OCI-LY1 (cell line): Measurements from ENCODE around the gene ARHGEF37.

ENCODE experiments used
- H2AFZ ChIP-seq: fragments of 200-600 bp; sonication (generic), shearing (Covaris generic); 2 replicates; pipeline ENCODE4 v1.6.0; 2014; ENCODE audit warnings: antibody characterized with exemption, mild to moderate bottlenecking, low read length
- H3F3A ChIP-seq: fragments of 200-600 bp; sonication (generic), shearing (Covaris generic); 2 replicates; pipeline ENCODE4 v1.6.0; 2014; ENCODE audit warnings: mild to moderate bottlenecking, antibody characterized with exemption, low read length, moderate library complexity; ENCODE audit not compliant: insufficient read depth
- H3K27ac ChIP-seq: fragments of 200-600 bp; sonication (generic); 2 replicates; pipeline ENCODE4 v1.5.1; 2014; ENCODE audit warnings: low read length, mixed run types, mild to moderate bottlenecking, low read depth; ENCODE audit not compliant: poor library complexity, severe bottlenecking
- H3K27me3 ChIP-seq: fragments of 200-600 bp; sonication (generic); 2 replicates; pipeline ENCODE4 v1.6.0; 2014; ENCODE audit warnings: antibody characterized with exemption, mild to moderate bottlenecking, low read length, moderate library complexity; ENCODE audit not compliant: insufficient read depth
- H3K36me3 ChIP-seq: fragments of 200-600 bp; sonication (generic); 2 replicates; pipeline ENCODE4 v1.6.1; 2014; ENCODE audit warnings: mild to moderate bottlenecking, antibody characterized with exemption, low read length, moderate library complexity, mixed read lengths; ENCODE audit not compliant: insufficient read depth
- H3K4me1 ChIP-seq: fragments of 200-600 bp; sonication (generic); 2 replicates; pipeline ENCODE4 v1.5.1; 2014; ENCODE audit warnings: mild to moderate bottlenecking, low read length, moderate library complexity; ENCODE audit not compliant: insufficient read depth, severe bottlenecking
- H3K4me2 ChIP-seq: fragments of 200-600 bp; sonication (generic), shearing (Covaris generic); 2 replicates; pipeline ENCODE4 v1.6.1; 2014; ENCODE audit warnings: low read length
- H3K4me3 ChIP-seq: fragments of 200-600 bp; sonication (generic); 2 replicates; pipeline ENCODE4 v1.5.1; 2014; ENCODE audit warnings: low read length, low read depth, mild to moderate bottlenecking, mixed read lengths; ENCODE audit not compliant: poor library complexity, severe bottlenecking
- H3K79me2 ChIP-seq: fragments of 200-600 bp; shearing (Covaris generic); 2 replicates; pipeline ENCODE4 v1.6.1; 2016; ENCODE audit warnings: mixed run types, low read length, mixed read lengths; ENCODE audit not compliant: insufficient read depth
- H3K9ac ChIP-seq: fragments of 200-600 bp; sonication (generic), shearing (Covaris generic); 2 replicates; pipeline ENCODE4 v1.6.1; 2014; ENCODE audit warnings: mild to moderate bottlenecking, low read length, mixed read lengths
- H3K9me2 ChIP-seq: fragments of 200-600 bp; sonication (generic), shearing (Covaris generic); 2 replicates; pipeline ENCODE4 v1.6.1; 2014; ENCODE audit warnings: low read depth, mild to moderate bottlenecking, low read length, mixed read lengths
- H3K9me3 ChIP-seq: fragments of 200-600 bp; shearing (Covaris generic); 2 replicates; pipeline ENCODE4 v1.6.1; 2014; ENCODE audit warnings: low read length, mixed read lengths
- H4K20me1 ChIP-seq: fragments of 200-600 bp; sonication (generic), shearing (Covaris generic); 2 replicates; pipeline ENCODE4 v1.6.0; 2016; ENCODE audit warnings: mild to moderate bottlenecking, low read length; ENCODE audit not compliant: insufficient read depth
- EZH2 ChIP-seq: fragments of 200-600 bp; sonication (generic), shearing (Covaris generic); IDR thresholded peaks from 2 replicates; pipeline ENCODE4 v1.8.0; 2017; ENCODE audit warnings: borderline replicate concordance, mixed run types, mild to moderate bottlenecking, antibody characterized with exemption, low read length, moderate library complexity, mixed read lengths
- TF ChIP-seq, protein P1 (sequence below): fragments of 200-600 bp; sonication (generic), shearing (Covaris generic); IDR thresholded peaks from 2 replicates; pipeline ENCODE4 v1.5.1; 2017; ENCODE audit warnings: mild to moderate bottlenecking, antibody characterized with exemption, low read length, moderate library complexity, mixed read lengths

Gene ARHGEF37

DNA sequence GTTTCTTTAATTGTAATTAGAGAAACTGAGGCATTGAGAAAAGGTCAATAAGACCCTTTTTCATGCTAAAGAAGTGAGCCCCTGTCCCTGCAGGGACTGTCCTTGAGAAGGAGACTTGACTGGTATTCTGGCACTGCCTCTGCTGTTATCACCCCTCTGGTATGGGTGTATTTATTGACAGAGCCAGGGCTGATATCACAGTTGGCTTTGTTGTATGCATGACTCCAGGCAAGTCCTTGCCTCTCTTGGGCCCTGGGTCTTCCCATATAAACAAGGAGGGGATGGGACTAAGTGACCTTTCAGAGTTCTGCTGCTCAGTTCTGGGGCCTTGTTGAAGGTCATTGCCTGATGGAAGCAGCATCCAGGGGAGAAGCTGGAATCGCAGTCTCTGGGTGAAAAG is 77.0 kb downstream of the ARHGEF37 start:
- no peaks in the 10 kb centered on the region; the same call in 1 of the 2 replicates for H3K36me3 ChIP-seq
- no peaks in the 10 kb centered on the region for H3K79me2 ChIP-seq
- no peak overlapping the region for H2AFZ ChIP-seq
- peaks cover 7% of the 10 kb centered on the region for H3K4me1 ChIP-seq
- no peak for TF ChIP-seq EZH2
- TF ChIP-seq, protein P1, sequence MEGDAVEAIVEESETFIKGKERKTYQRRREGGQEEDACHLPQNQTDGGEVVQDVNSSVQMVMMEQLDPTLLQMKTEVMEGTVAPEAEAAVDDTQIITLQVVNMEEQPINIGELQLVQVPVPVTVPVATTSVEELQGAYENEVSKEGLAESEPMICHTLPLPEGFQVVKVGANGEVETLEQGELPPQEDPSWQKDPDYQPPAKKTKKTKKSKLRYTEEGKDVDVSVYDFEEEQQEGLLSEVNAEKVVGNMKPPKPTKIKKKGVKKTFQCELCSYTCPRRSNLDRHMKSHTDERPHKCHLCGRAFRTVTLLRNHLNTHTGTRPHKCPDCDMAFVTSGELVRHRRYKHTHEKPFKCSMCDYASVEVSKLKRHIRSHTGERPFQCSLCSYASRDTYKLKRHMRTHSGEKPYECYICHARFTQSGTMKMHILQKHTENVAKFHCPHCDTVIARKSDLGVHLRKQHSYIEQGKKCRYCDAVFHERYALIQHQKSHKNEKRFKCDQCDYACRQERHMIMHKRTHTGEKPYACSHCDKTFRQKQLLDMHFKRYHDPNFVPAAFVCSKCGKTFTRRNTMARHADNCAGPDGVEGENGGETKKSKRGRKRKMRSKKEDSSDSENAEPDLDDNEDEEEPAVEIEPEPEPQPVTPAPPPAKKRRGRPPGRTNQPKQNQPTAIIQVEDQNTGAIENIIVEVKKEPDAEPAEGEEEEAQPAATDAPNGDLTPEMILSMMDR = no peak
- no peak overlapping the region for H3K9ac ChIP-seq
- H4K20me1 ChIP-seq = no peaks in the 10 kb centered on the region
- no peak overlapping the region for H3K4me2 ChIP-seq
- H3K4me3 ChIP-seq = no peak overlapping the region
- H3K9me2 ChIP-seq = no peaks in the 10 kb centered on the region
- peaks cover 4% of the 10 kb centered on the region; the same call in 1 of the 2 replicates for H3K9me3 ChIP-seq
- H3K27me3 ChIP-seq = peaks cover 6% of the 10 kb centered on the region; the same call in 1 of the 2 replicates
- H3K27ac ChIP-seq = no peak overlapping the region
- H3F3A ChIP-seq = no peaks in the 10 kb centered on the region

DNA sequence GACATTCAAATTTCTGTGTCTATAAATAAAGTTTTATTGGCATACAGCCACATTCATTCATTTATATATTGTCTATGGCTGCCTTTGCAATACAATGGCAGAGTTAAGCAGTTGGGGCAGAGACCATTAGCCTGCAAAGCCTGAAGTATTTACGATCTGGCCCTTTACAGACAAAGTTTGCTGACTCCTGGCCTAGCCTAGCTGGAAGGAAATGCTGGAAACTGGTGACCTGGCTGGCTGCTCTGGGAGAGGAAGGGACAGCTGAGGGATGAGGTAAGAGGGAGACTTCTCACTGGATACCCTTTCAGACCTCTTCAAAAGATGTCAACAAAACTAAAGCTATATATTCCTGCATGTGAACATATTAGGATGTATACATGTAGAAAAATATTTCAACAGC is 82.8 kb downstream of the ARHGEF37 start:
- Histone ChIP-seq H4K20me1 (no peaks in the 10 kb centered on the region), H3K9me2 (no peaks in the 10 kb centered on the region), H3K79me2 (no peaks in the 10 kb centered on the region), H3K27ac (no peak overlapping the region), H3K9me3 (peaks cover 4% of the 10 kb centered on the region; the same call in 1 of the 2 replicates), H3K9ac (no peak overlapping the region), H3F3A (no peaks in the 10 kb centered on the region), H3K4me2 (no peak overlapping the region), H3K27me3 (no peaks in the 10 kb centered on the region), H3K4me3 (no peak overlapping the region), H3K36me3 (no peaks in the 10 kb centered on the region; the same call in 1 of the 2 replicates), H2AFZ (no peak overlapping the region), H3K4me1 (no peaks in the 10 kb centered on the region)
- TF ChIP-seq, protein P1 = no peak
- no peak for TF ChIP-seq EZH2

DNA sequence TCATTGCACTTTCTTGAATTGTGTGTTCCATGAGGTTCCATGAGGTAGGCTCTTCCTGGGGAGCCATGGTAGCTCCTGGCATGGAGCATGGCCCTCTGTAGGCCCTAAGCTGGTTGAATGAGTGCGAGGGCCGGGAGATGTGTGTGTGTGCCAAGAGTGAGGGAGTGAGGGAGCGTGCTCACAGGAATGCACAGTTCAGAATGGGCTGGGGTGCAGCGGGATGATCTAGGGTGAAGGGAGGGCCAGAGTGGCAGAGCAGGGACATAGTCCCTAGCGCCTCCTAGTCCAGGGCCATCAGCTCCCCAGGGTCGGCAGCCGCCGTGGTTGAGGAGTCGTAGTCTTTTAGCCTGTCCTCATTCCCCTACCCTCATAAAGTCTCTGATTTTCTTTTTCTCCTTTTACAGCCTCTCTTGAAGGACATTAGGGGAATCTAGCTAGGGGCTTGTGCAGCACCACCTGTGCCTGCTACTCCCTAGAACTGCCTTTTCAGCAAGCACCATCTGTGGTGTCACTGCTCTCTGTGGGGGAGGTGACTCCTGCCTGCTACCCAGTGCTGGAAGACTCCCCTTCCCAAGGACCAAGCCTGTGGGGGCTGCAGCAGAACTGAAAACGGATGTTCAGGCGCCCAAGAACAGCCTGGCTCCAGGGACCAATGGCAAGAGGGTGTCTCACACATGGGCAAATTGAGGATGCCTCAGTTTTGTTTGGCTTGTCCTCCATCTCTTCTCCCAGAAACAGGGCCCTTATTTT is 83.5 kb downstream of the ARHGEF37 start:
- H3K4me2 ChIP-seq = no peak overlapping the region
- H3F3A ChIP-seq = no peaks in the 10 kb centered on the region
- peaks cover 4% of the 10 kb centered on the region; the same call in 1 of the 2 replicates for H3K9me3 ChIP-seq
- H3K36me3 ChIP-seq = no peaks in the 10 kb centered on the region; the same call in 1 of the 2 replicates
- H4K20me1 ChIP-seq = no peaks in the 10 kb centered on the region
- TF ChIP-seq EZH2 = no peak
- TF ChIP-seq, protein P1 = no peak
- no peak overlapping the region for H3K27ac ChIP-seq
- no peak overlapping the region for H3K9ac ChIP-seq
- no peaks in the 10 kb centered on the region for H3K27me3 ChIP-seq
- no peak overlapping the region for H2AFZ ChIP-seq
- no peaks in the 10 kb centered on the region for H3K9me2 ChIP-seq
- no peaks in the 10 kb centered on the region for H3K4me1 ChIP-seq
- no peak overlapping the region for H3K4me3 ChIP-seq
- H3K79me2 ChIP-seq = no peaks in the 10 kb centered on the region
